Measurements from ENCODE around the gene RNLS.

RNLS gene

GRCh38 chr10:88473989-88474883 is 108.9 kb downstream of the RNLS start:
- no peak for DNase-seq

- DNase-seq, result no peak
Observed at GRCh38 chr10:88472540-88472939, 110.6 kb downstream of the RNLS start.

GRCh38 chr10:88471899-88472298 is 111.2 kb downstream of the RNLS start:
- no peak for DNase-seq

- no peak for DNase-seq
Observed at GRCh38 chr10:88467835-88468485, 115.2 kb downstream of the RNLS start.

- DNase-seq, result no peak
Observed at GRCh38 chr10:88466786-88467185, 116.3 kb downstream of the RNLS start.

- no peak for DNase-seq
Observed at GRCh38 chr10:88465765-88466164, 117.4 kb downstream of the RNLS start.

- no peak for DNase-seq
Observed at GRCh38 chr10:88463811-88464210, 119.3 kb downstream of the RNLS start.

GRCh38 chr10:88461426-88461825 is 121.7 kb downstream of the RNLS start:
- DNase-seq, result no peak

GRCh38 chr10:88459530-88459929 is 123.6 kb downstream of the RNLS start:
- DNase-seq, result no peak

GRCh38 chr10:88458209-88458608 is 124.9 kb downstream of the RNLS start:
- DNase-seq, result no peak

- no peak for DNase-seq
Observed at GRCh38 chr10:88457660-88458059, 125.5 kb downstream of the RNLS start.

- DNase-seq, result no peak
Observed at GRCh38 chr10:88456730-88457129, 126.4 kb downstream of the RNLS start.

- no peak for DNase-seq
Observed at GRCh38 chr10:88455831-88456230, 127.3 kb downstream of the RNLS start.

GRCh38 chr10:88450201-88450600 is 132.9 kb downstream of the RNLS start:
- DNase-seq, result no peak

GRCh38 chr10:88442716-88443115 is 140.4 kb downstream of the RNLS start:
- DNase-seq, result no peak

GRCh38 chr10:88440541-88440940 is 142.6 kb downstream of the RNLS start:
- DNase-seq, result no peak

GRCh38 chr10:88439932-88440331 is 143.2 kb downstream of the RNLS start:
- DNase-seq, result no peak

GRCh38 chr10:88437411-88437810 is 145.7 kb downstream of the RNLS start:
- DNase-seq, result no peak

GRCh38 chr10:88433565-88434186 is 149.4 kb downstream of the RNLS start:
- no peak for DNase-seq

GRCh38 chr10:88431103-88431502 is 152.0 kb downstream of the RNLS start:
- DNase-seq, result no peak

- no peak for DNase-seq
Observed at GRCh38 chr10:88428976-88429375, 154.1 kb downstream of the RNLS start.

GRCh38 chr10:88428442-88428841 is 154.7 kb downstream of the RNLS start:
- DNase-seq, result no peak

- no peak for DNase-seq
Observed at GRCh38 chr10:88427024-88427423, 156.1 kb downstream of the RNLS start.

- no peak for DNase-seq
Observed at GRCh38 chr10:88424881-88425280, 158.2 kb downstream of the RNLS start.
